Neural progenitor cell (in vitro differentiated cells): Measurements from ENCODE around the gene FKBP1B. TPM values are rescaled to one million over a fixed set of nuclear protein-coding genes. Genes with fewer than 3 reads are reported as not detected.

ENCODE experiments used
- DNase-seq: peaks from one replicate; pipeline ENCODE4 v3.0.0-alpha.2; 2016; ENCODE audit warnings: low spot score
- H2AFZ ChIP-seq: fragments of 200-600 bp; sonication (generic); replicated peaks from 2 replicates; pipeline ENCODE4 v1.6.1; 2016; ENCODE audit warnings: antibody characterized with exemption
- H3F3A ChIP-seq: fragments of 200-600 bp; sonication (generic); 2 replicates; pipeline ENCODE4 v1.6.1; 2016; ENCODE audit warnings: antibody characterized with exemption, low read depth
- H3K27ac ChIP-seq: fragments of 200-600 bp; sonication (generic); 2 replicates; pipeline ENCODE4 v1.5.1; 2016; ENCODE audit warnings: mild to moderate bottlenecking
- H3K27me3 ChIP-seq: fragments of 200-600 bp; sonication (generic); 2 replicates; pipeline ENCODE4 v1.6.1; 2016; ENCODE audit warnings: mild to moderate bottlenecking, moderate library complexity
- H3K36me3 ChIP-seq: fragments of 200-600 bp; sonication (generic); 2 replicates; pipeline ENCODE4 v1.5.1; 2016
- H3K4me1 ChIP-seq: fragments of 200-600 bp; sonication (generic); 2 replicates; pipeline ENCODE4 v1.6.1; 2016; ENCODE audit warnings: mixed run types
- H3K4me2 ChIP-seq: fragments of 200-600 bp; sonication (generic); 2 replicates; pipeline ENCODE4 v1.6.1; 2016
- H3K4me3 ChIP-seq: fragments of 200-600 bp; sonication (generic); 2 replicates; pipeline ENCODE4 v1.5.1; 2016
- H3K79me2 ChIP-seq: fragments of 200-600 bp; sonication (generic); 2 replicates; pipeline ENCODE4 v1.6.1; 2016; ENCODE audit warnings: low read depth
- H3K9ac ChIP-seq: fragments of 200-600 bp; sonication (generic); 2 replicates; pipeline ENCODE4 v1.6.1; 2016
- H3K9me3 ChIP-seq: fragments of 200-600 bp; sonication (generic); 2 replicates; pipeline ENCODE4 v1.5.1; 2016; ENCODE audit warnings: low read depth
- H4K20me1 ChIP-seq: fragments of 200-600 bp; sonication (generic); 2 replicates; pipeline ENCODE4 v1.6.1; 2016; ENCODE audit warnings: low read depth
- H3K27ac Mint-ChIP-seq: 3 replicates; pipeline ENCODE4 v1.8.0; 2021; ENCODE audit warnings: mixed read lengths
- H3K27me3 Mint-ChIP-seq: 2 replicates; pipeline ENCODE4 v1.8.0; 2022; ENCODE audit warnings: low read depth, mild to moderate bottlenecking, inconsistent platforms, moderate library complexity, mixed read lengths; ENCODE audit not compliant: insufficient read depth
- H3K36me3 Mint-ChIP-seq: 3 replicates; pipeline ENCODE4 v1.8.0; 2021; ENCODE audit warnings: mixed read lengths
- H3K4me1 Mint-ChIP-seq: 3 replicates; pipeline ENCODE4 v1.8.0; 2021; ENCODE audit warnings: mixed read lengths
- H3K4me3 Mint-ChIP-seq: 3 replicates; pipeline ENCODE4 v1.8.0; 2021; ENCODE audit warnings: mild to moderate bottlenecking, moderate library complexity, mixed read lengths
- H3K9me3 Mint-ChIP-seq: 3 replicates; pipeline ENCODE4 v1.8.0; 2020; ENCODE audit warnings: mixed read lengths
- EZH2 ChIP-seq: fragments of 200-600 bp; sonication (generic); IDR thresholded peaks from 2 replicates; pipeline ENCODE4 v1.6.1; 2017; ENCODE audit warnings: antibody characterized with exemption, mild to moderate bottlenecking, moderate library complexity
- EZH2phosphoT487 ChIP-seq: fragments of 200-600 bp; sonication (generic); IDR thresholded peaks from 2 replicates; pipeline ENCODE4 v1.6.1; 2017; ENCODE audit warnings: antibody characterized with exemption
- total RNA-seq: library from RNA; depleted of rRNA; stranded (reverse); fragments of >200 nt; gene quantifications from 2 replicates; pipeline ENCODE4 v1.2.3, GENCODE V29; 2015; ENCODE audit warnings: low replicate concordance
- TF ChIP-seq, protein P1 (sequence below): fragments of 200-600 bp; sonication (generic); IDR thresholded peaks from 2 replicates; pipeline ENCODE4 v1.5.1; 2017; ENCODE audit warnings: antibody characterized with exemption, mild to moderate bottlenecking

FKBP1B gene
- total RNA-seq, 1 donor from 2014 or later = 46.0 TPM

GRCh38 chr2:24022975-24023575, 26.5 kb upstream of the FKBP1B start:
- no peak overlapping the region for H2AFZ ChIP-seq
- Mint-ChIP-seq H3K9me3 (no peaks in the 10 kb centered on the region), H3K4me3 (no peak overlapping the region), H3K27me3 (peaks cover 4% of the 10 kb centered on the region), H3K36me3 (peaks cover 22% of the 10 kb centered on the region), H3K4me1 (peaks cover 18% of the 10 kb centered on the region), H3K27ac (peak overlapping the region; percentile 65)
- TF ChIP-seq EZH2phosphoT487 = no peak
- TF ChIP-seq, protein P1, sequence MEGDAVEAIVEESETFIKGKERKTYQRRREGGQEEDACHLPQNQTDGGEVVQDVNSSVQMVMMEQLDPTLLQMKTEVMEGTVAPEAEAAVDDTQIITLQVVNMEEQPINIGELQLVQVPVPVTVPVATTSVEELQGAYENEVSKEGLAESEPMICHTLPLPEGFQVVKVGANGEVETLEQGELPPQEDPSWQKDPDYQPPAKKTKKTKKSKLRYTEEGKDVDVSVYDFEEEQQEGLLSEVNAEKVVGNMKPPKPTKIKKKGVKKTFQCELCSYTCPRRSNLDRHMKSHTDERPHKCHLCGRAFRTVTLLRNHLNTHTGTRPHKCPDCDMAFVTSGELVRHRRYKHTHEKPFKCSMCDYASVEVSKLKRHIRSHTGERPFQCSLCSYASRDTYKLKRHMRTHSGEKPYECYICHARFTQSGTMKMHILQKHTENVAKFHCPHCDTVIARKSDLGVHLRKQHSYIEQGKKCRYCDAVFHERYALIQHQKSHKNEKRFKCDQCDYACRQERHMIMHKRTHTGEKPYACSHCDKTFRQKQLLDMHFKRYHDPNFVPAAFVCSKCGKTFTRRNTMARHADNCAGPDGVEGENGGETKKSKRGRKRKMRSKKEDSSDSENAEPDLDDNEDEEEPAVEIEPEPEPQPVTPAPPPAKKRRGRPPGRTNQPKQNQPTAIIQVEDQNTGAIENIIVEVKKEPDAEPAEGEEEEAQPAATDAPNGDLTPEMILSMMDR = no peak
- TF ChIP-seq EZH2 = no peak
- H4K20me1 ChIP-seq = no peaks in the 10 kb centered on the region
- no peak overlapping the region for H3K27ac ChIP-seq
- H3K4me1 ChIP-seq = peaks cover 15% of the 10 kb centered on the region
- H3K4me3 ChIP-seq = no peak overlapping the region
- H3K9me3 ChIP-seq = no peaks in the 10 kb centered on the region
- no peaks in the 10 kb centered on the region for H3K36me3 ChIP-seq
- no peak overlapping the region for H3K9ac ChIP-seq
- no peaks in the 10 kb centered on the region for H3K27me3 ChIP-seq
- DNase-seq = no peak
- no peaks in the 10 kb centered on the region for H3F3A ChIP-seq
- H3K4me2 ChIP-seq = no peak overlapping the region
- no peaks in the 10 kb centered on the region for H3K79me2 ChIP-seq

- H3K79me2 ChIP-seq = no peaks in the 10 kb centered on the region
- Mint-ChIP-seq H3K27me3 (peaks cover 2% of the 10 kb centered on the region), H3K36me3 (peaks cover 27% of the 10 kb centered on the region), H3K4me3 (no peak overlapping the region), H3K27ac (peak overlapping the region; percentile 62), H3K9me3 (no peaks in the 10 kb centered on the region), H3K4me1 (peaks cover 15% of the 10 kb centered on the region)
- no peak overlapping the region for H3K4me3 ChIP-seq
- no peaks in the 10 kb centered on the region for H3K36me3 ChIP-seq
- H3K9ac ChIP-seq = no peak overlapping the region
- TF ChIP-seq, protein P1 = peak; percentile 29
- TF ChIP-seq EZH2 = no peak
- TF ChIP-seq EZH2phosphoT487 = no peak
- peaks cover 15% of the 10 kb centered on the region for H3K4me1 ChIP-seq
- no peaks in the 10 kb centered on the region for H3K9me3 ChIP-seq
- no peaks in the 10 kb centered on the region for H4K20me1 ChIP-seq
- H3K27me3 ChIP-seq = no peaks in the 10 kb centered on the region
- no peaks in the 10 kb centered on the region for H3F3A ChIP-seq
- no peak overlapping the region for H2AFZ ChIP-seq
- DNase-seq = peak; percentile 31
- no peak overlapping the region for H3K27ac ChIP-seq
- no peak overlapping the region for H3K4me2 ChIP-seq
Measured at GRCh38 chr2:24024018-24024417, 25.5 kb upstream of the FKBP1B start.

- Histone ChIP-seq H4K20me1 (no peaks in the 10 kb centered on the region), H2AFZ (no peak overlapping the region), H3K4me3 (no peak overlapping the region), H3K9ac (no peak overlapping the region), H3K4me1 (peaks cover 15% of the 10 kb centered on the region), H3K4me2 (no peak overlapping the region), H3K79me2 (no peaks in the 10 kb centered on the region), H3F3A (no peaks in the 10 kb centered on the region), H3K36me3 (no peaks in the 10 kb centered on the region), H3K27me3 (no peaks in the 10 kb centered on the region), H3K9me3 (no peaks in the 10 kb centered on the region), H3K27ac (no peak overlapping the region)
- H3K4me1 Mint-ChIP-seq = peaks cover 15% of the 10 kb centered on the region
- peaks cover 37% of the 10 kb centered on the region for H3K36me3 Mint-ChIP-seq
- no peak overlapping the region for H3K4me3 Mint-ChIP-seq
- no peaks in the 10 kb centered on the region for H3K9me3 Mint-ChIP-seq
- H3K27me3 Mint-ChIP-seq = peaks cover 4% of the 10 kb centered on the region
- DNase-seq = no peak
- TF ChIP-seq EZH2phosphoT487 (no peak), EZH2 (no peak)
- TF ChIP-seq, protein P1 = no peak
- peak overlapping the region; percentile 81 for H3K27ac Mint-ChIP-seq
Measured at GRCh38 chr2:24024996-24025663, 24.4 kb upstream of the FKBP1B start.
